ENCODE results near the gene MACROD2.

DNA sequence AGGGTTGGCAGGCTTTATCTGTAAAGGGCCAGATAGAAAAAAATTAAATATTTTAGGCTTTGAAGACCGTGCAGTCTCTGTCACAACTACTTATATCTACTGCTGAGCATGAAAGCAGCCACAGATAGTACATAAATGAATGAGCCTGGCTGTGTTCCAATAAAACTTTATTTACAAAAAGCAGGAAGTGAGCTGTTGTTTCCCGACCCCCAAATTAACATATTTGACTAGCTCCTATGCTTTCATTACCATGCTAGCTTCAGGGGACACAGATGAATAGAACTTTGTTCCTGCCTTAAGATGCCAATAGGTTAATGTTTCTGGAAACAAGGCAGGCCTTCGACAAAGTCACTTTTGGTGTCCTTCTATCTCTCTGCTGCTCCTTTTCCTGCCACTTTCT, 1400.1 kb downstream of the MACROD2 start:
- TF ChIP-seq CTCF (optimal IDR thresholded peaks at IDR 0.05 in 1 of 3, IDR thresholded peaks at IDR 0.05 in 1 of 3, conservative IDR thresholded peaks at IDR 0.05 in 1 of 3; ENCODE audit: extremely low read depth in 1 of 3, insufficient read depth in 2 of 3, low read length in 3 of 3): no peak
- TF ChIP-seq EZH2 (IDR thresholded peaks at IDR 0.05; ENCODE audit: low read length): no peak
